Tibial nerve (tissue), 4 donors: ENCODE measurements around the gene PSORS1C1.

ENCODE experiments used
- CTCF ChIP-seq, 5 experiments: fragments of 200-600 bp in 3 of 5; fragments of 450-650 bp in 2 of 5; sonication (generic) in 3 of 5; IDR thresholded peaks; one replicate each; pipeline ENCODE4 v1.5.1; 2016 to 2019; ENCODE audit warnings: antibody characterized with exemption in 5 of 5, mild to moderate bottlenecking in 3 of 5, moderate library complexity in 2 of 5
- EP300 ChIP-seq, 2 donors: sonication (generic); formaldehyde crosslinking; IDR thresholded peaks; one replicate each; pipeline ENCODE4 v1.6.1; 2017; ENCODE audit warnings: antibody characterized with exemption in 2 of 2, mild to moderate bottlenecking in 1 of 2
- POLR2A ChIP-seq, 2 donors: fragments of 450-650 bp; IDR thresholded peaks; one replicate each; pipeline ENCODE4 v1.6.1; 2017; ENCODE audit warnings: antibody characterized with exemption in 2 of 2, mild to moderate bottlenecking in 2 of 2, moderate library complexity in 2 of 2

- TF ChIP-seq CTCF (IDR thresholded peaks at IDR 0.05) (no peak), POLR2A (IDR thresholded peaks at IDR 0.05) (no peak), EP300 (IDR thresholded peaks at IDR 0.05) (no peak)
Observed at GRCh38 chr6:31081872-31082271, 32.7 kb upstream of the PSORS1C1 start.
